HepG2 (cell line): Measurements from ENCODE around the gene CRYBA2. TPM values are rescaled to one million over a fixed set of nuclear protein-coding genes. Genes with fewer than 3 reads are reported as not detected.

Source experiments
- ATAC-seq: fragments of 200-7000 bp; cut with Tn5 transposase; 3 replicates; pipeline ENCODE4 v1.9.1; 2020; ENCODE audit warnings: mild to moderate bottlenecking, moderate library complexity
- BruUV-seq: library from RNA; stranded (reverse); fragments of 400-500 nt; replicated peaks from 2 replicates; lab custom pipeline; 2021; lab: Mats Ljungman, UMichigan
- CTCF ChIA-PET: fragments of 300-600 bp; formaldehyde crosslinking; extraction: SDS; loops from one replicate; lab custom pipeline; 2021; ENCODE audit warnings: low total read pairs, inconsistent platforms, low intra/inter-chr PET ratio; lab: Yijun Ruan, JAX
- POLR2A ChIA-PET: fragments of 350-600 bp; sonication (Branson Sonifier 250); formaldehyde crosslinking; loops from one replicate; lab custom pipeline; 2020; ENCODE audit warnings: antibody characterized with exemption, inconsistent platforms; lab: Yijun Ruan, JAX
- DNase-seq: peaks from one replicate; pipeline ENCODE4 v3.0.0-alpha.2; 2015; ENCODE audit warnings: low spot score
- FAIRE-seq: peaks from 3 replicates; lab custom pipeline; 2011; peaks lifted over from hg19 to GRCh38; lab: Jason Lieb, UNC
- H2AFZ ChIP-seq: one replicate; pipeline ENCODE4 v1.6.1; 2011; ENCODE audit warnings: low read length, inconsistent platforms
- H3K27ac ChIP-seq: fragments of 300-600 bp; 3 replicates; pipeline ENCODE4 v1.8.0; 2011; ENCODE audit warnings: mixed run types, mild to moderate bottlenecking, mixed read lengths, low read length, inconsistent platforms; ENCODE audit not compliant: insufficient read depth; ENCODE audit errors: extremely low read length
- H3K27me3 ChIP-seq, 2 experiments: fragments of 200-600 bp in 1 of 2; 2 replicates in 1 of 2; 3 replicates in 1 of 2; pipeline versions ENCODE4 v1.6.0 to v1.8.0; 2011; ENCODE audit warnings: low read length in 2 of 2, mild to moderate bottlenecking in 2 of 2, moderate library complexity in 2 of 2, inconsistent platforms in 1 of 2; ENCODE audit not compliant: insufficient read depth in 2 of 2, control insufficient read depth in 1 of 2
- H3K36me3 ChIP-seq, 2 experiments: fragments of 200-600 bp in 1 of 2; replicated peaks in 1 of 2; 2 replicates in 1 of 2; 3 replicates in 1 of 2; pipeline versions ENCODE4 v1.5.1 to v1.8.0; 2011; ENCODE audit warnings: low read length in 2 of 2, inconsistent platforms in 1 of 2; ENCODE audit not compliant: insufficient read depth in 2 of 2, control insufficient read depth in 1 of 2
- H3K4me1 ChIP-seq: 2 replicates; pipeline ENCODE4 v1.5.1; 2012; ENCODE audit warnings: low read length, inconsistent platforms; ENCODE audit not compliant: insufficient read depth
- H3K4me2 ChIP-seq: 2 replicates; pipeline ENCODE4 v1.6.0; 2011; ENCODE audit warnings: low read depth, low read length, inconsistent platforms
- H3K4me3 ChIP-seq, 3 experiments: fragments of 200-600 bp in 1 of 3; sonication (generic), shearing (Covaris generic) in 1 of 3; replicated peaks in 1 of 3; 2 replicates each; pipeline ENCODE4 v1.5.1; 2011 to 2016; ENCODE audit warnings: low read length in 3 of 3, inconsistent platforms in 2 of 3, low read depth in 2 of 3, mild to moderate bottlenecking in 2 of 3, control low read depth in 1 of 3, mixed read lengths in 1 of 3; ENCODE audit not compliant: insufficient read depth in 1 of 3
- H3K79me2 ChIP-seq: one replicate; pipeline ENCODE4 v1.6.1; 2011; ENCODE audit warnings: low read length, inconsistent platforms; ENCODE audit not compliant: insufficient read depth
- H3K9ac ChIP-seq: 2 replicates; pipeline ENCODE4 v1.6.0; 2011; ENCODE audit warnings: mild to moderate bottlenecking, low read depth, low read length, inconsistent platforms; ENCODE audit not compliant: insufficient read depth
- H3K9me3 ChIP-seq: 2 replicates; pipeline ENCODE4 v1.5.1; 2012; ENCODE audit warnings: mild to moderate bottlenecking, low read length
- H4K20me1 ChIP-seq: 2 replicates; pipeline ENCODE4 v1.6.0; 2011; ENCODE audit warnings: inconsistent platforms, mild to moderate bottlenecking, low read length, moderate library complexity; ENCODE audit not compliant: insufficient read depth
- ASH2L ChIP-seq: fragments of 300-600, 200-600 bp; sonication (generic); IDR thresholded peaks from 2 replicates; pipeline ENCODE4 v1.7.0; 2017; ENCODE audit warnings: low read depth, mild to moderate bottlenecking, moderate library complexity, mixed read lengths, low read length; ENCODE audit not compliant: insufficient read length
- DZIP1 ChIP-seq: sonication (generic); formaldehyde crosslinking; IDR thresholded peaks from 2 replicates; pipeline ENCODE4 v1.5.0; 2020; ENCODE audit warnings: mild to moderate bottlenecking, missing genetic modification reagents
- HNRNPL ChIP-seq: fragments of 200-400 bp; formaldehyde crosslinking; IDR thresholded peaks from 2 replicates; pipeline ENCODE4 v1.6.1; 2017; ENCODE audit warnings: mild to moderate bottlenecking, low read depth, low read length
- JUNB ChIP-seq: sonication (generic); formaldehyde crosslinking; IDR thresholded peaks from 2 replicates; pipeline ENCODE4 v1.8.0; 2022; ENCODE audit warnings: missing genetic modification reagents, mild to moderate bottlenecking, borderline replicate concordance
- POLR2AphosphoS5 ChIP-seq: IDR thresholded peaks from 2 replicates; pipeline ENCODE4 v1.6.1; 2012; ENCODE audit warnings: low read depth, low read length
- SYNCRIP ChIP-seq: fragments of 200-400 bp; formaldehyde crosslinking; IDR thresholded peaks from 2 replicates; pipeline ENCODE4 v1.6.1; 2018; ENCODE audit warnings: mild to moderate bottlenecking, low read depth, low read length; ENCODE audit not compliant: insufficient read depth
- ZNF446 ChIP-seq: sonication (generic); formaldehyde crosslinking; IDR thresholded peaks from 2 replicates; pipeline ENCODE4 v1.5.0; 2020; ENCODE audit warnings: mild to moderate bottlenecking, missing genetic modification reagents
- ZNF776 ChIP-seq: sonication (generic); formaldehyde crosslinking; IDR thresholded peaks from 2 replicates; pipeline ENCODE4 v1.4.0; 2020; ENCODE audit warnings: mild to moderate bottlenecking, missing genetic modification reagents
- WGBS: methylation state at CpG from one replicate; pipeline ENCODE4 v1.1.6; 2017; ENCODE audit warnings: low lambda C conversion rate; 5-methylcytosine and 5-hydroxymethylcytosine counted together
- in situ Hi-C: cut with HindIII; loops from 2 replicates; pipeline ENCODE4 v1.10.0; 2017; ENCODE audit warnings: low pct_unique_long_range_greater_than_20kb; ENCODE audit not compliant: extremely low pct_ligation_motif_present
- intact Hi-C: fragments of 100-400 bp; cut with micrococcal nuclease; formaldehyde crosslinking; loops from one replicate; pipeline ENCODE4 v1.10.0; 2022; ENCODE audit not compliant: unreplicated experiment
- polyA plus RNA-seq, 8 experiments: library from polyadenylated mRNA; depleted of rRNA in 3 of 8; stranded (reverse) in 7 of 8; unstranded in 1 of 8; fragments of >200 nt; fragmentation: Illumina TruSeq in 4 of 8; extraction: Trizol in 4 of 8; gene quantifications; 2 replicates each; pipeline versions ENCODE4 v1.2.1 to v1.2.3, GENCODE V29; 2011 to 2016; ENCODE audit warnings: low read depth in 4 of 8, missing spikeins in 1 of 8, mixed read lengths in 1 of 8; ENCODE audit not compliant: insufficient read depth in 1 of 8
- total RNA-seq, 5 experiments: library from RNA; depleted of rRNA; stranded (reverse); fragments of >200 nt; fragmentation: Illumina TruSeq; extraction: Trizol; gene quantifications; 2 replicates each; pipeline ENCODE4 v1.2.3, GENCODE V29; 2016; ENCODE audit warnings: low read depth in 1 of 5

Gene CRYBA2
- total and polyA plus RNA-seq, 2 of the 13 experiments (the other 11 are each of a cell fraction or from before 2014, with no cell fraction given): not detected

- intact Hi-C loops: no loop called here
- ChIA-PET CTCF (interaction anchor here (1.1 to 3.2 kb wide), 6 partner anchors 27 to 125 kb away, joined by 3 to 48 read pairs (median 4); no protein-coding TSS in a partner anchor), POLR2A (interaction anchor here (0.9 to 1.3 kb wide), 3 partner anchors 29 to 125 kb away, joined by 3 to 5 read pairs (median 3); no protein-coding TSS in a partner anchor)
- BruUV-seq: no TSS peak
- 54% methylated on average over 12 of the region's 16 CpGs for WGBS
- TF ChIP-seq SYNCRIP: no peak
- TF ChIP-seq JUNB (CRISPR knock-in tag): no peak
- no peak for TF ChIP-seq HNRNPL
- TF ChIP-seq ASH2L: no peak
- TF ChIP-seq POLR2AphosphoS5: no peak
- TF ChIP-seq ZNF776 (CRISPR knock-in tag): no peak
- no peak for TF ChIP-seq DZIP1 (CRISPR knock-in tag)
- no peak for TF ChIP-seq ZNF446
- ATAC-seq: peak; percentile 25
- Histone ChIP-seq H2AFZ (no peak overlapping the region), H3K9ac (no peak overlapping the region), H3K4me1 (no peaks in the 10 kb centered on the region), H3K79me2 (no peaks in the 10 kb centered on the region), H3K4me3 (no peak overlapping the region), H3K36me3 (no peaks in the 10 kb centered on the region), H3K27ac (no peak overlapping the region), H3K9me3 (no peaks in the 10 kb centered on the region), H4K20me1 (peaks cover 14% of the 10 kb centered on the region; the same call in 1 of the 2 replicates), H3K27me3 (peaks cover 15 to 78% of the 10 kb centered on the region in 2 experiments), H3K4me2 (no peak overlapping the region)
- in situ Hi-C loops: no loop called here
- DNase-seq: no peak
- no peak for FAIRE-seq
Measured at GRCh38 chr2:219030177-219030940, 37.1 kb upstream of the CRYBA2 start.
